Retinal pigment epithelial cell (primary cell): ENCODE results near the gene ZFHX2.
A peak's percentile ranks its signal among the peaks of the same experiment; 100 is the strongest.

ENCODE experiments used
- DNase-seq: peaks from one replicate; pipeline ENCODE4 v3.0.0-alpha.2; 2010; ENCODE audit warnings: low read depth
- H3K4me3 ChIP-seq: 2 replicates; pipeline ENCODE4 v1.5.1; 2011; ENCODE audit warnings: mild to moderate bottlenecking, low read length, control low read depth, moderate library complexity
- CTCF ChIP-seq: conservative IDR thresholded peaks from 2 replicates; pipeline ENCODE4 v1.5.1; 2011; ENCODE audit warnings: low read depth, low read length, control low read depth, inconsistent platforms

The ZFHX2 gene

GRCh38 chr14:23482823-23483148 lies 68.8 kb downstream of the ZFHX2 start:
- H3K4me3 ChIP-seq: no peak overlapping the region
- DNase-seq: no peak
- no peak for TF ChIP-seq CTCF

GRCh38 chr14:23481979-23482822 lies 69.4 kb downstream of the ZFHX2 start:
- no peak for TF ChIP-seq CTCF
- no peak for DNase-seq
- no peak overlapping the region for H3K4me3 ChIP-seq

- no peak overlapping the region for H3K4me3 ChIP-seq
- no peak for TF ChIP-seq CTCF
- no peak for DNase-seq
Observed at GRCh38 chr14:23481362-23481970, 70.1 kb downstream of the ZFHX2 start.

GRCh38 chr14:23478109-23478759 lies 73.3 kb downstream of the ZFHX2 start:
- peak; percentile 26 for DNase-seq
- peak; percentile 72 for TF ChIP-seq CTCF
- H3K4me3 ChIP-seq: no peak overlapping the region

GRCh38 chr14:23470947-23471346 lies 80.6 kb downstream of the ZFHX2 start:
- DNase-seq: no peak
- no peak for TF ChIP-seq CTCF
- no peak overlapping the region for H3K4me3 ChIP-seq
